HFF-Myc (cell line): ENCODE data around the gene MAP4K4.

ENCODE experiments used
- DNase-seq: peaks from one replicate; pipeline ENCODE4 v3.0.0-alpha.2; 2011; ENCODE audit warnings: low read depth; ENCODE audit errors: extremely low read depth
- H3K4me3 ChIP-seq: replicated peaks from 2 replicates; pipeline ENCODE4 v1.5.1; 2011; ENCODE audit warnings: low read depth, mild to moderate bottlenecking, control low read depth, low read length
- TF ChIP-seq, protein P1 (sequence below): IDR thresholded peaks from 2 replicates; pipeline ENCODE4 v1.5.1; 2012; ENCODE audit warnings: mild to moderate bottlenecking, low read depth, low read length, control low read depth; ENCODE audit errors: missing control alignments

Gene MAP4K4

DNA sequence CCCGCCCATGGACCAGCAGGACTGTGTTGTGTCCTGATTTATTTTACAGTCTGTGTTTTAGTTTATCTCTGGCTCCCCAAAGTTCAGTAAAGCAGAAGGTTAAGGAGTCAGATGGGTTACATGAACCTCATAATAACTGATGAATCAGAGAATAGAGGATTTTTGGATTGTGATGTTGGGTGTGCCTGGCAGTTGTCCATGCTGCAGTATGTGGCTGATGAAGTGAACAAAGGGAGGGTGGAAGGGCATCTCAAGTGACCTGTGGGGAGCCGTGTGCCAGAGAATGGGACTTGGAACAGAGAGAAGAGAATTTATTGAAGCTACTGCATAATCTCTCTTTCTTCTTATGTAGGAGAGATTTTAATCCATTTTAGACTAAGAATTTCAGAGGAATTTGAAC lies 145.5 kb downstream of the MAP4K4 start:
- TF ChIP-seq, protein P1, sequence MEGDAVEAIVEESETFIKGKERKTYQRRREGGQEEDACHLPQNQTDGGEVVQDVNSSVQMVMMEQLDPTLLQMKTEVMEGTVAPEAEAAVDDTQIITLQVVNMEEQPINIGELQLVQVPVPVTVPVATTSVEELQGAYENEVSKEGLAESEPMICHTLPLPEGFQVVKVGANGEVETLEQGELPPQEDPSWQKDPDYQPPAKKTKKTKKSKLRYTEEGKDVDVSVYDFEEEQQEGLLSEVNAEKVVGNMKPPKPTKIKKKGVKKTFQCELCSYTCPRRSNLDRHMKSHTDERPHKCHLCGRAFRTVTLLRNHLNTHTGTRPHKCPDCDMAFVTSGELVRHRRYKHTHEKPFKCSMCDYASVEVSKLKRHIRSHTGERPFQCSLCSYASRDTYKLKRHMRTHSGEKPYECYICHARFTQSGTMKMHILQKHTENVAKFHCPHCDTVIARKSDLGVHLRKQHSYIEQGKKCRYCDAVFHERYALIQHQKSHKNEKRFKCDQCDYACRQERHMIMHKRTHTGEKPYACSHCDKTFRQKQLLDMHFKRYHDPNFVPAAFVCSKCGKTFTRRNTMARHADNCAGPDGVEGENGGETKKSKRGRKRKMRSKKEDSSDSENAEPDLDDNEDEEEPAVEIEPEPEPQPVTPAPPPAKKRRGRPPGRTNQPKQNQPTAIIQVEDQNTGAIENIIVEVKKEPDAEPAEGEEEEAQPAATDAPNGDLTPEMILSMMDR: no peak
- no peak for DNase-seq
- no peak overlapping the region for H3K4me3 ChIP-seq

DNA sequence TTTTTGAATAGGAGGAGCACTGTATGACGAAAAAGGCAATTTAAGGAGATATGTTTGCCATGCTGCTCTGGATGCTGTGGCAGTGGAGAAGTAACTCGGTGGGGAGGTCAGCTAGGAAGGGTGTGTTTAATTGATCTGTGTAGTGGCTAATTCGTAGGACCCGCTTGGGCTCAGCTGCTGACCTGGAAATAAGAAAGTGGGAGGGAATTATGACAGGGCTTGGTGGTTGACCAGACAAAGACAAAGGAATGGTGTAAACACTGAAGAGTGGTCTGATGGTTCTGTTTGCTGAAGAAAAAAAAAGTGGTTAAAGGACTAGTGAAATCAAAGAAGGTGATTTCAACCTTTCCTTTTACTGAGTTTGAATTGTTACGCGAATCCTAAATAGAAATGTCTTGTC lies 146.0 kb downstream of the MAP4K4 start:
- no peak overlapping the region for H3K4me3 ChIP-seq
- no peak for DNase-seq
- TF ChIP-seq, protein P1: no peak

DNA sequence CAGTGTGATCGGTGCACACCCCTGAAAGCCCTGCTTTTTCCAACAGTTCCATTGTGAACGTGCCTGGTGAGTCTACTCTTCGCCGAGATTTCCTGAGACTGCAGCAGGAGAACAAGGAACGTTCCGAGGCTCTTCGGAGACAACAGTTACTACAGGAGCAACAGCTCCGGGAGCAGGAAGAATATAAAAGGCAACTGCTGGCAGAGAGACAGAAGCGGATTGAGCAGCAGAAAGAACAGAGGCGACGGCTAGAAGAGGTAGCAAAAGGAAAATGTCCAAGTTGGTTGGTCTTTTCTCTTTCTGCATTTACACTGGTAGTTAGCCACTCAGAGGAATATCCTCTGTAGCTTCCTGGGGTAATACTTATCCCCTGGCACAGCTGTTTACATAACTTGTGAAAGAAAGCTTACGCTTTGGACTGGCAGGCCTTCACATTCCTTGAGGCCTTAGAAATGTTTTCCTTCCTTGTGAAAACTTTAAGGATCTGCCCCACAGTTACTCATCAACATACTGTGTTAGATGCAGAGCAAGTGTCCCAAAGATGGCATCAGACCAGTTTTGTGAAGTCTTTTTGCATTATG lies 146.6 kb downstream of the MAP4K4 start:
- DNase-seq: no peak
- H3K4me3 ChIP-seq: no peak overlapping the region
- TF ChIP-seq, protein P1: no peak

DNA sequence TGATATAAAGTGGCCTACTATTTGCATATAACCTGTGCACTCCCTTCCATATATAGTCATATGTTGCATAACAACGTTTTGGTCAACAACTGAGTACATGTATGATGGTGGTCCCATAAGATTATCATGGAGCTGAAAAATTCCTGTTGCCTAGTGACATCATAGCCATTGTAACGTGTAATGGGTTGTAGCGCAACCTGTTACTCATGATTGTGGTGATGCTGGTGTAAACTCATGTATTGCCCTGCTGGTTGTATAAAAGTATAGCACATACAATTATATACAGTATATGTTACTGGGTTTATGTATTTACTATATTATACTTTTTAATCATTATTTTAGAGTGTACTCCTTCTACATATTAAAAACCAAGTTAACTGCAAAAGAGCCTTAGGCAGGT lies 149.5 kb downstream of the MAP4K4 start:
- TF ChIP-seq, protein P1: no peak
- no peak for DNase-seq
- H3K4me3 ChIP-seq: no peak overlapping the region

DNA sequence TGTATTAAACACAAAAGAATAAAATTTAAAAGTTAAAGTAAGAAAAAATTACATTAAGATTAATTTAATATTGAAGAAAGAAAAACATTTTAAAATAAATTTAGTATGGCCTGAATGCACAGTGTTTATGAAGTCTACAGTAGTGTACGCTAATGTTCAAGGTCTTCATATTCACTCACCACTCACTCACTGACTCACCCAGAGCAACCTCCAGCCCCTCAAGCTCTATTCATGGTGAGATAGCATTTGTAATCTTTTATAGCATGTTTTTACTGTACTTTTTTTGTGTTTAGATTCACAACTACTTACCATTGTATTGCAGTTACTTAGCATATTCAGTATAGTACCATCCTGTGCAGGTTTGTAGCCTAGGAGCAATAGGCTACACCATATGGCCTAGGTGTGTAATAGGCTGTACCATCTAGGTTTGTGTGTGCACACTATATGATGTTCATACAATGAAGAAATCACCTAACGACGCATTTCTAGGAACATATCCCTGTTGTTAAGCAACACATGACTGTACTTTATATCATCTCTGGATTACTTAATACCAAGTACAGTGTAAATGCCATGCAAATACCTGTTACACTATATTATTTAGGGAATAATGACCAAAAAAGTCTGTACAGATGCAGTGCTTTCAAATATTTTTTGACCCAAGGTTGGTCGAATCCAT lies 150.3 kb downstream of the MAP4K4 start:
- DNase-seq: no peak
- no peak overlapping the region for H3K4me3 ChIP-seq
- TF ChIP-seq, protein P1: no peak

DNA sequence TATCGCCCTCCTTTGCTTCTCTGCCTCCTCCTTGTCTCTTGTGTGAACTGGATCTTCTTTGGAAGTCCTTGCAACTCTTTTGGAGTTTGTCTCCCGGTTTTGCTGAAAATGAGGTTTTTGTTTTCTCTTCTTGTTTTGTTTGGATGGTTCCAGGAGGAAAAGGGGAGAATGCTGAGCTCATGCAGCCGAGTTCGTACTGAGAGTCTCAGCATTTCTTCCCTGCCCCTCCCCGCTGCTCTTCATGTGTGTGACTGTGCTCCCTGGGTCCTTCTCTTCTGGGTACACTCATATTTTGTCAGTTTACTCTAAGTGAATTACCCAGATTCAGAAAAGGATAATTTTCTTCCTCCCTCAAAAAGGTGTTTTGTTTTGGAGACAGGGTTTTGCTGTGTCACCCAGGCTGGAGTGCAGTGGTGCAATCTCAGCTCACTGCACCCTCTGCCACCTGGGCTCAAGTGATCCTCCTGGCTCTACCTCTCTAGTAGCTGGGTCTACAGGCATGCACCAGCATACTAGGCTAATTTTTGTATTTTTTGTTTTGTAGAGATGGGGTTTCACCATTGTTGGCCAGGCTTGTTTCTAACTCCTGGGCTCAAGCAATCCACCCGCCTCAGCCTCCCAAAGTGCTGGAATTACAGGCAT lies 151.4 kb downstream of the MAP4K4 start:
- no peak for DNase-seq
- no peak overlapping the region for H3K4me3 ChIP-seq
- TF ChIP-seq, protein P1: no peak

DNA sequence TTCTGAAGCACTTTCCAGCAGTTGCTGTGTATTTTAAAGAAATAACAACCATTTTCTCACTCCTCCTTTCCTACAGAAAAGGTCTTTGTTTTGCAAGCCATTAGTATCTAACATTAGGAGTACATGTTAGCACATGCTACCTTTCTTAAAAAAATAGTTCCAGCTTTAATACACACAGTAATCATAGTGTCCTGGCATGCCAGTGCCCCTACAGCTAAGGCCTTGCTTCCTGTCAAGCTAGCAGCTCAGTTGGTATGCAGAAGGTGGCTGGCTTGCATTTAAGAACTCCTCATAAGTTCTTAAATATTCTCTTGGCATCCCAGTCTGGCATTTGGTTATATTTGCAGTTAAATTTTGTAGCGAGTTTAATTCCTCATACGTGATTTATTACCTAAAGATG lies 152.9 kb downstream of the MAP4K4 start:
- DNase-seq: no peak
- H3K4me3 ChIP-seq: no peak overlapping the region
- TF ChIP-seq, protein P1: no peak
